GM18519 (cell line): ENCODE results near the gene PIM1.
"Not testable (repeated sequence)": the region's sequence is repeated elsewhere in the genome, so short reads cannot be mapped to it uniquely, and the experiment has no call there.

Source experiments
- ATAC-seq: cut with Tn5 transposase; IDR thresholded peaks from one replicate; pipeline ENCODE4 v1.9.1; 2021; ENCODE audit warnings: mild to moderate bottlenecking, moderate library complexity; ENCODE audit not compliant: unreplicated experiment, low FRiP score

The PIM1 gene

DNA sequence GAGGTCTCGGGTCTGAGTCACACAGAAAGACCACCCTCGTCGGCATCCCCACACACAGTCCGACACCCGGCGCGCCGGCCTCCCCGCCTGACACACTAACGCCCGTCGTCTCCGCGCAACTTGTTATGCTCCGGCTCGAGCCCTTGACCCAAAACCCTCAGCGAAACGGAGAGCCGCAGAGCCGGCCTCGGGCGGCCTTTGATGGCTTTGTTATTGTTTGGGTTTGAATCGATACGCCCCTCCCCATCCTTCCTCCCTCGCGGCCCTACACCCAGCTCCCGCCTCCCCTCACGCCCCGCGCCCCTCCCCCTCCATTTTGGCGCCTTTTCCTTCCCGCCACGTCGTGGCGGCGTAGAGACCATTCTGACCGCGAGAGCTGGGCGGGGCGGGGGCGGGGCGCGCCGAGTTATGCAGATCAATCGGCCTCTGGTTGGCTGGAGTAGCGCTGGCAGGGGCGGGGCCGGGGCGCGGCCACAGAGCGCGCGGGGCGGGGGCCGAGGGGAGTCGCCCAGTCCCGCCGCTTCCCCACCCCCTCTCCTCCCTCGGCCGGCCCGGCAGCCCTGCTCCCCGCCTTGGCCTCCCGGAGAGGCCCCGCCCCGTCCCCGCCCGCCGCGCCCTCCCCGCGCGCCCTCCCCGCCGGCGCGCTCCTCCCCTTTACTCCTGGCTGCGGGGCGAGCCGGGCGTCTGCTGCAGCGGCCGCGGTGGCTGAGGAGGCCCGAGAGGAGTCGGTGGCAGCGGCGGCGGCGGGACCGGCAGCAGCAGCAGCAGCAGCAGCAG lies at the start of gene PIM1:
PIM1 (plus strand) TSS at position 657 of the 777 bp plus-strand sequence. CDS start 424 bp downstream, outside the sequence.
- ATAC-seq: peak; percentile 34

DNA sequence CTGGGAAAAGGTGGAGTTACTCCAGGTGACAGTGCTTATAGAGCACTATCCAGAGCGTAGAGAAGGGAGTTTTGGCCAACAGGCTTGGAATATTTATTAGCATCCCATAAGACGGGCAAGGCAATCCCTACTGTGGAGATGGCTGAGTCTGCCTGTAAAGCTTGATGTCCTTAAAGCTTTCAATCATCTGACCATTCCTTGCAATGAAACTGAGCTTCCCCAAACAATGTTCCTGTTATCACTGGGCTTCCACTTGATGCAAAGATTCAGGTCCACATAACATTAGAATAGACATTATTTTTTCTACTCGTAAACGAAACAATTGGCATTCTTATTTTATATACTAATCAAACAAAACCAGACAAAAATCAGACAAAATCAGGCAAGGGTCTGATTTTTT lies 48.4 kb upstream of the PIM1 start:
- ATAC-seq: no peak

- no peak for ATAC-seq
These were observed 47.1 kb upstream of the PIM1 start for GRCh38 chr6:37122861-37123260.

GRCh38 chr6:37123957-37124729 lies 45.8 kb upstream of the PIM1 start:
- ATAC-seq: no peak

DNA sequence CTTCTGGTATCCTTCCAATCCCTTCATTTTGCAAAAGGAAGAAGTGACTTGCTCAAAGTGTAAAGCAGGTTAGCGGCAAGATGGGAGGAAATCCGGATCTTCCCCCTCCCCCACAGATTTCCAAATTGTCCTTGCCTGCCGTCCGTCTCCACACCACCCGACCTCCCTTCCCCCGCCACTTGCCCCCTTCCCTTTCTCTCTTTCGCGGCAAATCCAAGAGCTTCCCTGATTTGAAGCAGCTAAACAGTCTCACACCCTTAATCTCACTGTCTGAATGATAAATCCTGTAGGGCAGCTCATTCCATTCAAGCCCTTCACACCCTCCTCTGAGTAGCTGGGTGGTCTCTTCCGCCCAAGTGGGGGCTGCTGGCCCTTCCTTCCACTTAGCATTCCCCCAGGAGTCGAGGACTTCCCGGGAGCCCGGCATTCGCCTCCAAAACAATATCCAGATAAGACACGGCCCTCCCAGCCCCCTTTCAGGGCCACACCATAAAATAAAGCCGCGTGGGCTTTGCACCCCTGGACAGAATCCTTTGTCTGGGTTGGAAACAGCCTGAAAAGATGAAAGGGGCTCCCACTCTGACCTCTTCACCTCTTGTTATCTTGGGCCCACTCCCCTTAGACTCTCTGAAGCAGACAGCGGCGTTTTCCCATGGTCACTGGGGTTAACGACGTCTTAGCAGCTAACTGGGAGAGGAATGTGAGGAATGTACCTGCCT lies 44.0 kb upstream of the PIM1 start:
- no peak for ATAC-seq

DNA sequence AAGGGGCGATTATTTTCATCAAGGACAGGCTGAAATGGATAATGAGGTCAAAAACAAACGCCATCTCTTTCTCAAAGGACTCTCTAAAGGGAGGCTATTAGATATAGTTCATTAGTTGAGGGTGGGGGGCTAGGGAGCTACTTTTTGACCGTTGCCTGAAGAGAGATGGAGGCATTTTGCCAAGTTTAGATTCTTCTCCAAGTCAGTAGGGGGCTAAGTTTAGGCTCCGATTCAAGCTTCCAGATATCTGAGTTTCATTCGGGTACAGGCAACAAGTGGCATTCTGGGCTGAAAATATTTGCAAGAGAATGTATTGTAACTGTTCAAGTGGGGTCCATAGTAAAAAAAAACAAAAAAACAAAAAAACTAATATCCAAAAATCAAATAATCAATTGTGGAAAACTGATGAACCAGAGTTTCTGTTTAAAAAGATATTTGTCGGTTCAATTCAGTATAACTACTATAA lies 43.4 kb upstream of the PIM1 start:
- no peak for ATAC-seq

DNA sequence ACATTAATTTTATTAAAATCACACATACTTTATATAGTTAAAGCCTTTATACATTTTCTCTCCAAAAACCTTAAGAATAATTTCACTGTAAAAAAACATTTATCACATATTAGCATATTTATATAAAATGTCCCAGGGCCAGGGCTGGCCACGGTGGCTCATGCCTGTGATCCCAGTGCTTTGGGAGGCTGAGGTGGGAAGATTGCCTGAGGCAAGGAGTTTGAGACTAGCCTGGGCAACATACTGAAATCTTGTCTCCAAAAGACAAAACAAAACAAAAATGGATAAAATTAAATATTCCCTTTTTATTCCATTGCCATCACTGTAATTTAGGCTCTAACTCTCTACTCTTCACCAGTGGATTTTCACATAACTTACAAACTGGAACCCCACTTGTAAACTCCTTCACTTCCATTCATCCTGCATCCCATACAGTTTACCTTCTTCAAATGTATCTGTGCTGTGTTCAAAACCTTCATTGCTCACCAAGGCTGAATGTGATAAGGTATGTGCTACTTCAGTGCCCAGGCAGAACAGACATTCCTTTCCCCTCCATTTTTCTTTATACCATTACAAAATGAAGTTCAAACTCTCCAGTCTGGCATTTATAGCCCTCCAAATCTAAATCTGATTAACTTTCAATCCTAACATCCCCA lies 42.9 kb upstream of the PIM1 start:
- ATAC-seq: no peak

DNA sequence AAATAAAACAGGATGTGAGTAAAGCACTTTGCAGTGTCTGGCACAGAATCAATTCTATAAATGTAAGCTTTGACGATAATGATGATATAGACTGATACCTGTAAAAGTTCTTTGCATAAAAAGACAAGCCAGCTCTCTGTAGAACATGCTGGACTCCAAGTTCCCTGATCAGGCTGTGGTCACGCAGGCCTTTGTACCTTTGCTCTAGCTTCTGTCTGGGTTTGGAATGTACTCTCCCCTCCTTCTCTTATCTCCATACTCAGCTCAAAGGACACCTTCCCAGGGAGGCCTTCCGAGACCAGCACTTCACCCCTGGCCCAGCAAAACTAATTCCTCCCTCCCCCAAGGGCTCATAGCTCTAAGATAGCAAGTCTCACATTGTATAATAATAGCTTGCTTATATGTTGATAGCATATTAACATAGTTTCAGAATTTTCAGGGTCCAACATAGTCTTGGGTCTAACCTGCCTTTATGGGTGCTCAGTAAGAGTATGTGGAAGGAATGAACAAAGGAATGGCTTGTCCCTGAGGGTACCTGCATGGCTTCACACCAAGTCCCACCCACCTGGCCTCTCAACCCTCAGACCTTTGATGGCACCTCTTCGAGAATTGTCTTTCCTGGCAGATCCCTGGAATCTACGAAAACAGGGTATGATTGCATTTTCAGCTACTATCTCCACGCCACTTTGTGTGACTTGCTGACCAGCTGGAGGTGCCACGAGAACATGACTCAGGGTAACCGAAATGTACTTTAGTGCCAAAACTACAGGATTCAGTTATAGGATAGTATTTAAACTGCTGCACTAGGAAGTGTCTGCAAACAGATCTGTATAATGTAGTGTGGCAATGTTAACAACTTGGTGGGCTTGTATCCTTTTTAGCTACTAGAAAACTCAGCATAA lies 41.7 kb upstream of the PIM1 start:
- no peak for ATAC-seq

DNA sequence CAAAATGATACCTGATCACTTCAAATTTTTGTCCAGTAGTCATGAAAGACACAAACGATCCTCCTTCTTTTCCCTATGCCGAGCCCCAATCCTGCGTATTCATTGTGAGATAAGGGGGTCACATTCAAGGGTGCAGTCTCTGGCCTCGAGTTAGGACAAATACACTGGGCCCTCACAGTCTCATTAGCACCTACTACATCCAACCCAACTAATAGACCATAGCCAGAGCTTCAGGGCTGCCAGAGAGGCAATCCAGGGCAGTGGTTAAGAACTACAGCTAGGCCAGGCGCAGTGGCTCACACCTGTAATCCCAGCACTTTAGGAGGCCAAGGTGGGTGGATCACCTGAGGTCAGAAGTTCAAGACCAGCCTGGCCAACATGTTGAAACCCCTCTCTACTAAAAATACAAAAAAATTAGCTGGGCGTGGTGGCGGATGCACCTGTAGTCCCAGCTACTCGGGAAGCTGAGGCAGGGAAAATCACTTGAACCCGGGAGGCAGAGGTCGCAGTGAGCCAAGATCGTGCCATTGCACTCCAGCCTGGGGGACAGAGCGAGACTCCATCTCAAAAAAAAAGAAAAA lies 41.0 kb upstream of the PIM1 start:
- not testable (repeated sequence) for ATAC-seq

- no peak for ATAC-seq
These were observed 40.4 kb upstream of the PIM1 start for GRCh38 chr6:37129566-37129965.

DNA sequence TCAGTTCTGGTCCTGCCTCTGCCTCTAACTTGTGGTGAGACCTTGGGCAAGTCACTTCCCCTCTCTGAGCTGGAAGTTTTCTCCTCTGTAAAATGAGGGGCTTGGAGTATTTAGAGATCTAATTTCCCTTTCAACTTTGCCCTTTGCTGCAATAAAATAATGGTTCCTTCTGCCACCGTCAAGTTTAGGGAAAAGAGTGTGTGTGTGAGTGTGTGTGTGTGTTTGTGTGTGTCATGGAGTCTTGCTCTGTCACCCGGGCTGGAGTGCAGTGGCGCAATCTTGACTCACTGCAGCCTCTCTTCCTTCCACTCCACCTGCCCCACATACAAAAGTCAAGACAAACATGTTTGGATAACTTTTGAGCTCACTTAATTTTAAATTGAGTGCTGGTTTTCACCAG lies 39.2 kb upstream of the PIM1 start:
- ATAC-seq: no peak

GRCh38 chr6:37131104-37131959 lies 38.6 kb upstream of the PIM1 start:
- no peak for ATAC-seq

- ATAC-seq: no peak
These were observed 38.0 kb upstream of the PIM1 start for GRCh38 chr6:37131960-37132253.

GRCh38 chr6:37134036-37134395 lies 35.9 kb upstream of the PIM1 start:
- ATAC-seq: no peak

DNA sequence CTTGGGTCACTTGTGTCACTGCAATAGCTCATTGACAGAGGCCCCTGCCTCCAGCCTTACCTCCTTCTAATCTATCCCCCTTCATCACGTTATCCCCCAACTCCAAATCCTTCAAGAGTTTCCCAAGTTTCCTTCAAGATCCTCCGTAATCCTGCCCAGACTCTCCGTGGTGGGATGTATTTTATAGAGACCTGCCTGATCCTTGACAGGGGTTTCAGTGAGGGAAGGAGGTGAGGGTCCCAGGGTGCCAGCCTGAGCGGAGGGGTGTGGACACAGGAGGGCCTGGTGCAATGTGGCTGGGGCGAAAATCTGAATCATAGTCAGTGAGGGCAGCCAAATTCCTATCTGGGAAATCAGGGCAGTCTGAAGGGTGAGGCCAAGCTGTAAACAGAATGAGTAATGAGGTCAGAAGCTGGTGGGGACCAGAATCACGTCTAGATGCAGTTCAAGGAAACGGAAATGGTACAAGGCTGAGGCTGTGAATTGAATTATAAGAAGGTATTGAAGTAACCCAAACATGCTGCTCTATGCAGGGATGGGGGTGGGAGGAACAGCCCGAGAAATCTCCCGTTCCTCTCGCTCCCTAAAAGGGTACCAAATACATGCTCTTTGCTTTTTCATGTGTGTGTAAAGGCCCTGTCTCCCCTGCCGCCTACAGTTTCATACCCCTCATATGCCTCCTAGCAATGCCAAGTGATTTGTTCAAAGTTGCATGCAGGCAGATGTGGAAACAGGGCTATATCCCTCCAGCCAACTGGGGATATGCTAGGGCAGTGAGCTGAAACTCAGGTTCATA lies 35.4 kb upstream of the PIM1 start:
- no peak for ATAC-seq

GRCh38 chr6:37135835-37136694 lies 33.9 kb upstream of the PIM1 start:
- no peak for ATAC-seq

GRCh38 chr6:37136821-37137200 lies 33.1 kb upstream of the PIM1 start:
- ATAC-seq: no peak
